Measurements from ENCODE around the gene NDUFS3.

DNA sequence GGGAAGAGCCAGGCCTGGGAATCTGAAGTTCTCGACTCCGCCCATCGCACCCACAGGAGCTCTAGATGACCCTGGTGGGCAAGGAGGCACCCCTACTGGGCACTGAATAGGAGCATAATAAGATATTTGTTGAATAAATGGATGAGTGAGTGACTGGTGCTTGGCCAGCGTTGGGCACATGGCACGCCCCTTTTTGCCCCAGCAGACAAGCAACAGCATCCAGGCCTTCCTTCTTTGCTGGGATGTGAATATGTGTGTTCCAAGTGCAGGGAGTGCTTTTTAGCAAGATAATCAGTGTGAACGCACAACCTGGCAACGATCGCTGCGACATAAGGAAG, 25.5 kb upstream of the NDUFS3 start:
- TF ChIP-seq, protein P1, sequence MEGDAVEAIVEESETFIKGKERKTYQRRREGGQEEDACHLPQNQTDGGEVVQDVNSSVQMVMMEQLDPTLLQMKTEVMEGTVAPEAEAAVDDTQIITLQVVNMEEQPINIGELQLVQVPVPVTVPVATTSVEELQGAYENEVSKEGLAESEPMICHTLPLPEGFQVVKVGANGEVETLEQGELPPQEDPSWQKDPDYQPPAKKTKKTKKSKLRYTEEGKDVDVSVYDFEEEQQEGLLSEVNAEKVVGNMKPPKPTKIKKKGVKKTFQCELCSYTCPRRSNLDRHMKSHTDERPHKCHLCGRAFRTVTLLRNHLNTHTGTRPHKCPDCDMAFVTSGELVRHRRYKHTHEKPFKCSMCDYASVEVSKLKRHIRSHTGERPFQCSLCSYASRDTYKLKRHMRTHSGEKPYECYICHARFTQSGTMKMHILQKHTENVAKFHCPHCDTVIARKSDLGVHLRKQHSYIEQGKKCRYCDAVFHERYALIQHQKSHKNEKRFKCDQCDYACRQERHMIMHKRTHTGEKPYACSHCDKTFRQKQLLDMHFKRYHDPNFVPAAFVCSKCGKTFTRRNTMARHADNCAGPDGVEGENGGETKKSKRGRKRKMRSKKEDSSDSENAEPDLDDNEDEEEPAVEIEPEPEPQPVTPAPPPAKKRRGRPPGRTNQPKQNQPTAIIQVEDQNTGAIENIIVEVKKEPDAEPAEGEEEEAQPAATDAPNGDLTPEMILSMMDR (IDR thresholded peaks at IDR 0.05), result peak; percentile 82
- no peak for TF ChIP-seq ZFX (IDR thresholded peaks at IDR 0.05; ENCODE audit: borderline replicate concordance)
